ENCODE results near the gene ADAMTS9. TPM values are rescaled to one million over a fixed set of nuclear protein-coding genes. Genes with fewer than 3 reads are reported as not detected.

Gene ADAMTS9
- total and polyA plus RNA-seq, 9 of the 15 experiments (the other 6 are each of a cell fraction or from before 2014, with no cell fraction given) = 0.05 to 0.32 (median 0.13) TPM; not detected in 2

- intact Hi-C loops (cut with micrococcal nuclease) = no loop called here
- CTCF ChIA-PET (ENCODE audit: low intra/inter-chr PET ratio) = no interaction called here
- POLR2A ChIA-PET = no interaction called here
Measured at GRCh38 chr3:64726414-64727090, 38.8 kb upstream of the ADAMTS9 start.

More at GRCh38 chr3:64726414-64727090, 38.8 kb upstream of the ADAMTS9 start:
- H3K9me3 ChIP-seq (replicated peaks; ENCODE audit: control insufficient read depth, insufficient read depth, low read depth, low read length) = no peaks in the 10 kb centered on the region
- BruUV-seq (replicated peaks) = no TSS peak
- H3K27me3 ChIP-seq (ENCODE audit: control insufficient read depth in 2 of 2, insufficient read depth in 2 of 2, low read length in 2 of 2) = no peaks in the 10 kb centered on the region; a peak in 1 of 5 replicates
- no peak for TF ChIP-seq SLC30A9 (CRISPR knock-in tag; IDR thresholded peaks at IDR 0.05)
- TF ChIP-seq HDAC8 (tag; IDR thresholded peaks at IDR 0.05) = no peak
- TF ChIP-seq ZC3H4 (CRISPR knock-in tag; IDR thresholded peaks at IDR 0.05; ENCODE audit: borderline replicate concordance) = no peak
- no peak for TF ChIP-seq EGR1 (conservative IDR thresholded peaks at IDR 0.05)
- TF ChIP-seq HSF4 (CRISPR knock-in tag; IDR thresholded peaks at IDR 0.05; ENCODE audit: borderline replicate concordance) = no peak
- TF ChIP-seq, protein P1, sequence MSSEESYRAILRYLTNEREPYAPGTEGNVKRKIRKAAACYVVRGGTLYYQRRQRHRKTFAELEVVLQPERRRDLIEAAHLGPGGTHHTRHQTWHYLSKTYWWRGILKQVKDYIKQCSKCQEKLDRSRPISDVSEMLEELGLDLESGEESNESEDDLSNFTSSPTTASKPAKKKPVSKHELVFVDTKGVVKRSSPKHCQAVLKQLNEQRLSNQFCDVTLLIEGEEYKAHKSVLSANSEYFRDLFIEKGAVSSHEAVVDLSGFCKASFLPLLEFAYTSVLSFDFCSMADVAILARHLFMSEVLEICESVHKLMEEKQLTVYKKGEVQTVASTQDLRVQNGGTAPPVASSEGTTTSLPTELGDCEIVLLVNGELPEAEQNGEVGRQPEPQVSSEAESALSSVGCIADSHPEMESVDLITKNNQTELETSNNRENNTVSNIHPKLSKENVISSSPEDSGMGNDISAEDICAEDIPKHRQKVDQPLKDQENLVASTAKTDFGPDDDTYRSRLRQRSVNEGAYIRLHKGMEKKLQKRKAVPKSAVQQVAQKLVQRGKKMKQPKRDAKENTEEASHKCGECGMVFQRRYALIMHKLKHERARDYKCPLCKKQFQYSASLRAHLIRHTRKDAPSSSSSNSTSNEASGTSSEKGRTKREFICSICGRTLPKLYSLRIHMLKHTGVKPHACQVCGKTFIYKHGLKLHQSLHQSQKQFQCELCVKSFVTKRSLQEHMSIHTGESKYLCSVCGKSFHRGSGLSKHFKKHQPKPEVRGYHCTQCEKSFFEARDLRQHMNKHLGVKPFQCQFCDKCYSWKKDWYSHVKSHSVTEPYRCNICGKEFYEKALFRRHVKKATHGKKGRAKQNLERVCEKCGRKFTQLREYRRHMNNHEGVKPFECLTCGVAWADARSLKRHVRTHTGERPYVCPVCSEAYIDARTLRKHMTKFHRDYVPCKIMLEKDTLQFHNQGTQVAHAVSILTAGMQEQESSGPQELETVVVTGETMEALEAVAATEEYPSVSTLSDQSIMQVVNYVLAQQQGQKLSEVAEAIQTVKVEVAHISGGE (CRISPR knock-in tag; IDR thresholded peaks at IDR 0.05) = peak in 1 of 3 experiments; percentile 54; a peak in 1 of 6 replicates
- TF ChIP-seq, protein P2, sequence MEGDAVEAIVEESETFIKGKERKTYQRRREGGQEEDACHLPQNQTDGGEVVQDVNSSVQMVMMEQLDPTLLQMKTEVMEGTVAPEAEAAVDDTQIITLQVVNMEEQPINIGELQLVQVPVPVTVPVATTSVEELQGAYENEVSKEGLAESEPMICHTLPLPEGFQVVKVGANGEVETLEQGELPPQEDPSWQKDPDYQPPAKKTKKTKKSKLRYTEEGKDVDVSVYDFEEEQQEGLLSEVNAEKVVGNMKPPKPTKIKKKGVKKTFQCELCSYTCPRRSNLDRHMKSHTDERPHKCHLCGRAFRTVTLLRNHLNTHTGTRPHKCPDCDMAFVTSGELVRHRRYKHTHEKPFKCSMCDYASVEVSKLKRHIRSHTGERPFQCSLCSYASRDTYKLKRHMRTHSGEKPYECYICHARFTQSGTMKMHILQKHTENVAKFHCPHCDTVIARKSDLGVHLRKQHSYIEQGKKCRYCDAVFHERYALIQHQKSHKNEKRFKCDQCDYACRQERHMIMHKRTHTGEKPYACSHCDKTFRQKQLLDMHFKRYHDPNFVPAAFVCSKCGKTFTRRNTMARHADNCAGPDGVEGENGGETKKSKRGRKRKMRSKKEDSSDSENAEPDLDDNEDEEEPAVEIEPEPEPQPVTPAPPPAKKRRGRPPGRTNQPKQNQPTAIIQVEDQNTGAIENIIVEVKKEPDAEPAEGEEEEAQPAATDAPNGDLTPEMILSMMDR (IDR thresholded peaks at IDR 0.05 in 2 of 3, conservative IDR thresholded peaks at IDR 0.05 in 1 of 3; ENCODE audit: insufficient read depth in 2 of 3, low read depth in 1 of 3, low read length in 3 of 3) = no peak
- ATAC-seq (no peak), DNase-seq (ENCODE audit: extremely low read depth in 1 of 4, low spot score in 3 of 4) (no peak), FAIRE-seq (no peak)
- no peaks in the 10 kb centered on the region for H3K36me3 ChIP-seq (ENCODE audit: control insufficient read depth, insufficient read depth, low read length)
- H3K4me2 ChIP-seq (ENCODE audit: insufficient read depth, low read length) = no peak overlapping the region
- H3K9ac ChIP-seq (ENCODE audit: insufficient read depth in 1 of 2, low read depth in 2 of 2, low read length in 2 of 2) = no peak overlapping the region
- no peaks in the 10 kb centered on the region for H4K20me1 ChIP-seq (replicated peaks; ENCODE audit: control insufficient read depth, insufficient read depth, low read length)
- H3K4me1 ChIP-seq (replicated peaks in 1 of 2; ENCODE audit: control insufficient read depth in 2 of 2, insufficient read depth in 2 of 2, low read length in 2 of 2) = no peaks in the 10 kb centered on the region
- in situ Hi-C loops (cut with MboI) = no loop called here
- H3K4me3 ChIP-seq = no peak overlapping the region
- no peak overlapping the region for H3K27ac ChIP-seq (ENCODE audit: extremely low read depth, low read depth, low read length)
- WGBS (ENCODE audit: insufficient coverage, low coverage, missing lambda C conversion rate) = 0% methylated on average over 2 of the region's 3 CpGs
- H3K9me1 ChIP-seq (ENCODE audit: control insufficient read depth, insufficient read depth, low read length) = no peaks in the 10 kb centered on the region
- no peaks in the 10 kb centered on the region for H3K79me2 ChIP-seq (ENCODE audit: control insufficient read depth, insufficient read depth, low read length)
- no peak overlapping the region for H2AFZ ChIP-seq (ENCODE audit: low read depth, low read length)

Data from K562 (cell line).